NCI-H1930 (cell line): Measurements from ENCODE around the gene GEMIN2.
A peak's percentile ranks its signal among the peaks of the same experiment; 100 is the strongest.
"Not testable (repeated sequence)": the region's sequence is repeated elsewhere in the genome, so short reads cannot be mapped to it uniquely, and the experiment has no call there.

ENCODE experiments used
- DNase-seq, 2 experiments: peaks; one replicate each; lab custom pipeline; 2025; lab: John Stamatoyannopoulos, UW

The GEMIN2 gene

DNA sequence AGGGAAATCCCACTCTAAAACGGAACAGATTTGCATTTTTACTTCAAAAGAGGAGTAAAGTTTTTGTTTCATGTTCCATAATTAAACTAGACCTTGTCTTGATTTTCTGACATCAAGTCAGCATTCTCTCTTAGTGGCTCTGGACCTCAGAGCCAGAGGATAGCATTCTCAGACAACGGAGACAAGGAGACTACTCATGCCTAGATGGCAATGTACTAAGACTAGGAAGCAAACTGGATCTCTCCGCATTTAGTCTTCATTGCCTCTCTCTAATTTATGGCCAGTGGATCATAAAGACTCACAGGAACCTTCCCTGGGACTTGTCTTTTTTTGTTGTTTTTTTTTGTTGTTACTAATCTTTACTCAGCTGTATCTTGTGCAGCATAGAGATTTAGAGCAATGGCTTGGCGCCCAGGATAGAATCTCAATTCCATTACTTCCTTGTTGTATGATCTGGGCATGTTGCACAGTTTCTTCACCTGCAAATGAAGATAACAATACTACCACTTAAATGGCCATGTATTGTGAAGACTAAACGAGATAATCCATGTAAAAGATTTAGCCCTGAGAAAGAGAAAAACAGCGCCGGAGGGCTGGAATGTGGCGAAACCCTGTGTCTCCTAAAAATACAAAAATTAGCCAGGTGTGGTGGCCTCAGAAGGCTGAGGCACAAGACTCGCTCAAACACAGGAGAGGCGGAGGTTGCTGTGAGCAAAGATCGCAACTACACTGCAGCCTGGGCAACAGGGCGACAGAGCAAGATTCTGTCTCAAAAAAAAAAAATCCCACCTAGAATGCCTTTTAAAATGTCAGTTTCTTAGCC, 4.0 kb upstream of the GEMIN2 start:
- no peak for DNase-seq

DNA sequence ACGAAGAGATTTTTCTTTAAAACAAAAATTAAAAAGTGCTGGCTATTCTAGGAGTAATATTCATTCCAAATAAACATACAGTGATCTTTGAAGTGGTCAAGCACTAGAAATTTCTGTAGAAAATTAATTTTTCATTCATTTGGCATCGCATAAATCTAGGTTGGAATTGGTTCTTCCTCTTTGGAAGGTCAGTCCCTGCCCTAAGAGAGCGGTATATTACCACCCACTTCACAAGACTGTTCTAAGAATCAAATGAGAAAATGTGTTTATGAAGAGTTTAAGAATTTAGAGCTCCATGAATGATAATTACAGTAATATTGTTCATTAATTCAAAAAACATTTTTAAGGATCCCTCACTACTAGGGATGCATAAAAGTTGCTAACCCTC, 444 bp upstream of the GEMIN2 start:
- DNase-seq: no peak

DNA sequence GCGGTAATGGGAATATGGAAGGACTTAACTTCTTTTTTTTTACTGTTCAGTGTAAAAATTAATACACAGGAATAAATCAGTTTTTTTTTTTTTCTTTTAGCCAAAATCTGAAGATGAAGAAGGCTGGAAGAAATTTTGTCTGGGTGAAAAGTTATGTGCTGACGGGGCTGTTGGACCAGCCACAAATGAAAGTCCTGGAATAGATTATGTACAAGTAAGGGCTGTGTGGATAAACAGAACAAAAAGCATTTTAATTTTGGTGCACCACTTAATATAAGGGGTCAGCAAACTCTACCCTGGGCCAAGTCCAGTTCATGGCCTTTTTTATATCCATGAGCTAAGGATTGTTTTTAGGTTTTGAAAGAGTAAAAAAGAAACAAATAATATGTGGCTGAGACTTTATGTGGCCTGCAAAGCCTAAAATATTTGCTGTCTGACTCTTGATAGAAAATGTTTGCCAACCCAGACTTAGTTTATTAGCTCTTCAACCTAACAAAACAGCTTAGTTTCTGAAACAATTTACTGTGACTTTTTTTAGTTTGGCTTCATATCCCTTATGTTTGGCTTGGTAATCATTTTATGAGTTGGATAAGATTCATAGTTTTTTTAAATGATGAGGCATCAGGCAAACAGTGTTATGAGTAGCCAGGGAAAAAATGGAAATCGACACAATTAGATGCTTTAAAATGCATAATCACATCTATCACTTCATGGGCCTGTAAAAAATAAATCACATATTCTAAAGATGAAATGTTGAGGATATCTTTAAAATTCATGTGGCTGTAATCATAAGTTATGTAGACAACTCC, 8.4 kb downstream of the GEMIN2 start:
- DNase-seq: no peak

- not testable (repeated sequence) for DNase-seq
These were observed 23.7 kb downstream of the GEMIN2 start for GRCh38 chr14:39137835-39138234.

DNA sequence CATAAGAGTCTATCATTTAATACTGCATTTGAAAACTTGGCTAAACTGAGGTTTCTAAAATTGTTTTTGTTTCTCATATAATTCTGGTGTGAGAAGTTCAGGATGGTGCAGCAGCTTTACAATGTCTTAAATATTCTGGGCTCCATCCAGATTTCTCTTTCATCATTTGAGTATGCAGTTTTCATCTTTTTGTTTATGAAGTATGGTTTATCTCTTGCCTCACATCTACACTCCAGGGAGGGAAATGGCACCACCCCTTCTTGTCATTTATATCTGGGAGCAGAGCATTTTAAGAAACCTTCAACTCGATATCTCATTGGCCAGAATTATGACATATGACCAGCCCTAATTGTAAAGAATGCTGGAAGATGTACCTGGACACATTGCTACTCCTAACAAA, 24.3 kb downstream of the GEMIN2 start:
- no peak for DNase-seq

DNA sequence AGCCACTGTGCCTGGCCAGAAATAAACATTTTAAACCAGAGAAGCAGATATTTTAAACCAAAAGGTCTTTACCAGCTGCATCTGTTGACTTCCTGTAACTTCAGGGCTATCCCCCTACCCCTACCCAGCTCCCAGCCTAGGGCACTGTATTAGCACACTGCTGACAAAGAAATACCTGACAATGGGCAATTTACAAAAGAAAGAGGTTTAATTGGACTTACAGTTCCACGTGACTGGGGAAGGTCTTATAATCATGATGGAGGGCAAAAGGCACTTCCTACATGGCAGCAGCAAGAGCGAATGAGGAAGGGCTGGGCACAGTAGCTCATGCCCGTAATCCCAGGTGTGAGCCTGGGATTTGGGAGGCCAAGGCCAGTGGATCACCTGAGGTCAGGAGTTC, 26.0 kb downstream of the GEMIN2 start:
- no peak for DNase-seq

GRCh38 chr14:39141623-39142022, 27.5 kb downstream of the GEMIN2 start:
- not testable (repeated sequence) for DNase-seq

- DNase-seq: not testable (repeated sequence)
These were observed 29.1 kb downstream of the GEMIN2 start for GRCh38 chr14:39143226-39143625.

DNA sequence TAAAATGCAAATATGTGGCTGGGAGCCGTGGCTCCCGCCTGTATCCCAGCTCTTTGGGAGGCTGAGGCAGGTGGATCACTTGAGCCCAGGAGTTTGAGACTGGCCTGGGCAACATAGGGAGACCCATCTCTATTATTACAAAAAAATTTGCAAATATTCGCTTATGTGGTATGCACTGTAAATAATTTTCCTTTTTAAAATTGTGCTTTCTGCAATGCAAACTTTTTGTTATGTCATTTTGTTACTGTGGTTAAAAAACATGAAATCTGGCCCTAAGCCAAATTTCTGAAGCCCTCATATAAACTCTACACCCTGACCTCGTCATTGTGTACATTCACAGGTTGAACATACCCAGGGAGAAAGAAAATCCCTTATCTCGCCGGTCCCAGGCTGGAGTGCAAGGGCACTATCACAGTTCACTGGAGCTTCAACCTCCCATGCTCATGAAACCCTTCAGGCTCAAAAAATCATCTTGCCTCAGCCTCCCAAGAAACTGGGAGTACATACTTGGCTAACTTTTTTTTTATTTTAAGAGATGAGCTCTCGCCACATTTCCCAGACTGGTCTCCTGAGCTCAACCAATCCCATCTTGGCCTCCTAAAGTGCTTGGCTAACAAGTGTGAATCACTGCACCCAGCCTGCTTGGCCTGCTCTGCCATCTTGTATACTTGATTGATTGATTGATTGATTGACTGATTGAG, 31.3 kb downstream of the GEMIN2 start:
- no peak for DNase-seq

DNA sequence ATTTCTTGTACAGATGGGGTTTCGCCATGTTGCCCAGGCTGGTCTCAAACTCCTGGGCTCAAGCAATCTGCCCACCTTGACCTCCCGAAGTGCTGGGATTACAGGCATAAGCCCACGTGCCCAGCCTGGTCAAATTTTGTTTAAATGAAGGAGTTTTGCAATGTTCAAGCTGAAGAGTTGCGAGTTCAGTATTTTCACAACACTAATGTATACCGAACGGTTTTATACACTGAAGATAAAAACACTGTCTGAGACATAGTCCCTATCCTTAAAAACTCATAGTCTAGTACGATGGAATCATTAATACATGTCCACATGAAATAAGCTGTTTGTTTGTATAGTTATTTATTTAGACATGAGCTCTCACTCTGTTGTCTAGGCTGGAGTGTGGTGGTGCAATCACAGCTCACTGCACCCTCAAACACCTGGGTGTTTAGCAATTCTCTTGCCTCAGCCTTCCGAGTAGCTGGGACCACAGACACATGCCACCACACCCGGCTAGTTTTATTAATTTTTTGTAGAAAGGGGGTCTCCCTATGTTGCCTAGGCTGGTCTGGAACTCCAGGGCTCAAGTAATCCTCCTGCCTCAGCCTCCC, 40.6 kb downstream of the GEMIN2 start:
- no peak for DNase-seq

GRCh38 chr14:39157491-39157890, 43.4 kb downstream of the GEMIN2 start:
- no peak for DNase-seq

GRCh38 chr14:39158222-39158858, 44.2 kb downstream of the GEMIN2 start:
- no peak for DNase-seq

DNA sequence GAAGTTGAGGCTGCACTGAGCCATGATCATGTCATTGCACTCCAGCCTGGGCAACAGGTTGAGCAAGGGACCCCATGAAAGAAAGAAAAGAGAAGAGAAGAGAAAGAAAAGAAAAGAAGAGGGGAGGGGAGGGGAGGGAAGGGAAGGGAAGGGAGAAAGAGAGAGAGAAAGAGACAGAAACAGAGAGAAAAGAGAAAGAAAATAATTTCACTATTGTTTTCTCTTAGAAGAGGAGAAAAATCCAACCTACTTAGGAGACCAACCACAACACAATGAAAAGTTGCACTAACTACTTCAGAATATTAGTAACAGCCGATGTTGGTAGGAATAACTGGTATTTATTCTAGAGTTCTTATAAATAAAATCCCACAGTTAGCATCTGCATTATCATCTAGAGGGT, 46.4 kb downstream of the GEMIN2 start:
- DNase-seq: no peak

DNA sequence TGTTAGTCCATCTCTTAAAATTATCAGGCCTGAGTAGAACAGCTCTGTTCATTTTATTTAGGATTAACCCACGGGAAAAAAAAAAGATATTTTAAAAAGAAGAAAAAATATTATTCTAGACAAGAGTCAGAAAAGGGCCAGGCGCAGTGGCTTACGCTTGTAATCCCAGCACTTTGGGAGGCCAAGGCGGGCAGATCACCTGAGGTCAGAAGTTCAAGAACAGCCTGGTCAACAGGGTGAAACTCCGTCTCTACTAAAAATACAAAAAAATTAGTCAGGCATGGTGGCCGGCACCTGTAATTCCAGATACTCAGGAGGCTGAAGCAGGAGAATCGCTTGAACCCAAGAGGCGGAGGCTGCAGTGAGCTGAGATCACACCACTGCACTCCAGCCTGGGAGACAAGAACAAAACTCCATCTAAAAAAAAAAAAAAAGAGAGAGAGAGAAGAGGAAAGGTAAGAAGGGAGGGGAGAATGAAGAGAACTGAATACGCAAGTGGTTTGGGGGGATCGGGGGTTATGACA, 53.7 kb downstream of the GEMIN2 start:
- DNase-seq: not testable (repeated sequence)

DNA sequence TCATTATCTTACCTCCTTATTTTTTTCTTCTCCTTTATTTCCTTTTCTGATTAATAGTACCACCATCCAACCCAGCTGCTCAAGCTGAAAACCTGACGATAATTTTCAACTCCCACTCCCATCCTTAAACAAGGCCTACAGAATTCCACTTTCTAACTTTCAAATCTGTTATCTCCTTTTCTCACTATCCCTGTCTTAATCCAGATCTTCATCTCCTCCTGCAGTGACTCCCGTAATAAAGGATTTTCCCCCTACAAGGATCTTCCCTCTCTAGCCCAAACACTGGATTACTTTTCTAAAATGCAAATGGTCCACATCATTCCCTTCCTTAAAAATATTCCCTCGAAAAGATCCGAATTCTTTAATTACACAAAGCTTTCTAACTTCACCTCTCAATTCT, 54.5 kb downstream of the GEMIN2 start:
- no peak for DNase-seq

DNA sequence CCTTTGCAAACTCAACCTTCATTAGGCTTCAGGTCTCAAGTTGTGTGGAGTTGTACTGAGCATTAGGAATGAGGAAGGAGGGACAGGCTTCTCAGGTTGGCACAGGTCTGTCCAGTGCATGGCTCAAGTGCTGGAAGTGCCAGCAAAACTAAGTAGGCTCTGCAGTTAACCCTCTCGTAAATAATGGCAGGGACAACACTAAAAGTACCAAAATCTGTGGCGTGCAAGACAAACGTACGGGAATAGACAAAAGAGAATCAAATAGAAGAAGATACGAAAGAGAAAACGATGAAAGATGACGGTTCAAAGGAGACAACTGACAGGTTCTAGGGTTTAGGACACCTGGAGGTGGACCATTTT, 55.4 kb downstream of the GEMIN2 start:
- DNase-seq: no peak

DNA sequence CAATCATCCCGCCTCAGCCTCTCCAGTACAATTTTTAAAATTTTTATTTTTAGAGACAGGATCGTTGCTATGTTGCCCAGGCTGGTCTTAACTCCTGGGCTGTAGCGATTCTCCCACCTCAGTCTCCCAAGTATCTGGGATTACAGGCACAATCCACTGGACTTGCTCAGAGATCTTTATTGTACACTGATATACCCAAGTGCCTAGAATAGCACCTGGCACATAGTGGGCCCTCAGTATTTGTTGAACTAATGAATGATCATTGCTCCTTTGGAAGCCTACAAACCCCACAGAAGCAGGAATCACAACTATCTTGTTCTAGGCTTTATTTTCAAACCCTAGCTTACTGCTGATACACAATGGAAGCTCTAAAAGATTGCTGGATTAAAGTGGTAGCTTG, 59.1 kb downstream of the GEMIN2 start:
- DNase-seq: no peak

- DNase-seq: peak; percentile 96 to 97
These were observed 60.7 kb downstream of the GEMIN2 start, which contains the start of gene PNN for GRCh38 chr14:39174560-39175444. PNN (plus strand) TSS chr14:39175254; CDS start chr14:39175280, 26 bp downstream.

DNA sequence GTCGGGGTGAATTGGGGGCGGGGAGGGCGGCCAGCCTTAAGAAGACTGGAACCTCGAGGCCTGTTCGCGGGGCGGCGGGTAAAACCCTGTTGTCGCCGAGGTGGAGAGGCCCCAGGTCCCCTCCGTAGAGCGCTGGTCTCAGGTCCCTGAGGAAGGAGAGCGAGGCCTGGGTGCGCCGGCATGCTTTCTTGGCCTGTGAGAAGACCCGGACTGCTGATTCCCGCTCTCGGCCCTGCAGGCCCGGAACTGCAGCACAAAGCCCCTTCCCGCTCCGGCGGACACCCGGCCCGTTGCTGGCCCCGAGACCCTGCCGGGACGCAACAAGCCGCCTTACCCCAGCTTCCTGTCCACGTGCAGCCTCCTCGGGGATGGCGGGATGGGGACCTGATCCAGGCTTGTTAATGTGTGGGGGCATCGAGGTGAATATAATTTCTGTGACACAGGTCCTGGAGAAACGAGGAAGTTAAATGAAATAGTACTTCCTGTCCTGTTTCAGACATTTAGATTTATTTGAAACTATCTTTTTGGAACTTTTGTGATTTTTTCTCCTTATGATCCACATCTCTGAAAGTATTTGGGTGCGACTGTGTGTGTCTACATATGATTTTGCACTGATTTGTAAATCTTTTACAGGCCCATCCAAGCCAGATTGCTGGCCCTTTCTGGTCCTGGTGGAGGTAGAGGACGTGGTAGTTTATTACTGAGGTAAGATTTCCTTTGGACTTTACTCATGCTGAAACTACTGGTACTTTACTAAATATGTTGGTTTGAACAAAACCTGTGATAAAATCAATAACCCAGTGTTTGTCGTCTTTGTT, 61.5 kb downstream of the GEMIN2 start:
- peak in 1 of 2 experiments; percentile 2 for DNase-seq
